SJSA1 (cell line): ENCODE results near the gene RAPGEF4. TPM values are rescaled to one million over a fixed set of nuclear protein-coding genes. Genes with fewer than 3 reads are reported as not detected.

ENCODE experiments used
- DNase-seq, 2 experiments: peaks; one replicate each; pipeline ENCODE4 v3.0.0-alpha.2; 2015 to 2020; ENCODE audit warnings: low spot score in 2 of 2, low read depth in 1 of 2
- H3K27ac ChIP-seq: fragments of 250-450 bp; sonication (Bioruptor Pico); 2 replicates; pipeline ENCODE4 v1.5.1; 2020; ENCODE audit warnings: mild to moderate bottlenecking, moderate library complexity
- H3K27me3 ChIP-seq: fragments of 250-450 bp; sonication (Bioruptor Pico); replicated peaks from 2 replicates; pipeline ENCODE4 v1.5.1; 2020; ENCODE audit warnings: mild to moderate bottlenecking, moderate library complexity
- H3K36me3 ChIP-seq: fragments of 250-450 bp; sonication (Bioruptor Pico); 2 replicates; pipeline ENCODE4 v1.5.1; 2020; ENCODE audit warnings: mild to moderate bottlenecking
- H3K4me1 ChIP-seq: fragments of 250-450 bp; sonication (Bioruptor Pico); replicated peaks from 2 replicates; pipeline ENCODE4 v1.6.1; 2021; ENCODE audit warnings: mild to moderate bottlenecking
- H3K4me3 ChIP-seq: fragments of 250-450 bp; sonication (Bioruptor Pico); 2 replicates; pipeline ENCODE4 v1.5.1; 2020; ENCODE audit warnings: mild to moderate bottlenecking
- H3K9me3 ChIP-seq: fragments of 250-450 bp; sonication (Bioruptor Pico); replicated peaks from 2 replicates; pipeline ENCODE4 v1.5.1; 2020; ENCODE audit warnings: mild to moderate bottlenecking
- total RNA-seq: library from RNA; depleted of rRNA; stranded (reverse); fragments of >200 nt; shearing (Covaris generic); gene quantifications from 2 replicates; pipeline ENCODE4 v1.2.3, GENCODE V29; 2014; rRNA removed

RAPGEF4 gene
- total RNA-seq: 0.13 and 0.47 TPM in 2 replicates

- Histone ChIP-seq H3K27ac (no peak within 1 kb of the TSS), H3K27me3 (peaks cover 54% of the 10 kb centered on the region), H3K4me1 (peaks cover 4% of the 10 kb centered on the region), H3K36me3 (no peaks in the 10 kb centered on the region), H3K9me3 (no peaks in the 10 kb centered on the region), H3K4me3 (no peak within 1 kb of the TSS)
- no peak for DNase-seq
These were observed at the start of gene RAPGEF4 for GRCh38 chr2:172735582-172736423. Gene RAPGEF4 (plus strand): TSS chr2:172735845. CDS start chr2:172735984, 139 bp downstream.

GRCh38 chr2:172693037-172693436 lies 42.6 kb upstream of the RAPGEF4 start:
- H3K4me1 ChIP-seq: peaks cover 26% of the 10 kb centered on the region
- H3K36me3 ChIP-seq: no peaks in the 10 kb centered on the region
- H3K4me3 ChIP-seq: no peak overlapping the region
- peak; percentile 82 to 87 for DNase-seq
- H3K27ac ChIP-seq: no peak overlapping the region
- H3K27me3 ChIP-seq: no peaks in the 10 kb centered on the region
- no peaks in the 10 kb centered on the region for H3K9me3 ChIP-seq

- Histone ChIP-seq H3K4me1 (peaks cover 34% of the 10 kb centered on the region), H3K36me3 (no peaks in the 10 kb centered on the region), H3K27ac (no peak overlapping the region), H3K4me3 (no peak overlapping the region), H3K9me3 (no peaks in the 10 kb centered on the region), H3K27me3 (no peaks in the 10 kb centered on the region)
- no peak for DNase-seq
These were observed 41.9 kb upstream of the RAPGEF4 start for GRCh38 chr2:172693529-172694455.

GRCh38 chr2:172697296-172697695 lies 38.3 kb upstream of the RAPGEF4 start:
- DNase-seq: no peak
- H3K27me3 ChIP-seq: no peaks in the 10 kb centered on the region
- H3K4me1 ChIP-seq: peaks cover 50% of the 10 kb centered on the region
- H3K4me3 ChIP-seq: no peak overlapping the region
- H3K9me3 ChIP-seq: no peaks in the 10 kb centered on the region
- H3K27ac ChIP-seq: peak overlapping the region; percentile 61
- no peaks in the 10 kb centered on the region for H3K36me3 ChIP-seq

- Histone ChIP-seq H3K4me3 (no peak overlapping the region), H3K27me3 (no peaks in the 10 kb centered on the region), H3K36me3 (no peaks in the 10 kb centered on the region), H3K27ac (peak overlapping the region; percentile 61), H3K9me3 (no peaks in the 10 kb centered on the region), H3K4me1 (peaks cover 41% of the 10 kb centered on the region)
- peak; percentile 63 to 93 for DNase-seq
These were observed 37.4 kb upstream of the RAPGEF4 start for GRCh38 chr2:172698041-172698863.

GRCh38 chr2:172701250-172701649 lies 34.4 kb upstream of the RAPGEF4 start:
- no peak overlapping the region for H3K27ac ChIP-seq
- H3K4me3 ChIP-seq: no peak overlapping the region
- H3K9me3 ChIP-seq: no peaks in the 10 kb centered on the region

GRCh38 chr2:172702451-172702850 lies 33.2 kb upstream of the RAPGEF4 start:
- no peak for DNase-seq
- H3K9me3 ChIP-seq: no peaks in the 10 kb centered on the region
- no peaks in the 10 kb centered on the region for H3K27me3 ChIP-seq
- H3K27ac ChIP-seq: no peak overlapping the region
- no peak overlapping the region for H3K4me3 ChIP-seq
- H3K36me3 ChIP-seq: no peaks in the 10 kb centered on the region
- peaks cover 28% of the 10 kb centered on the region for H3K4me1 ChIP-seq

More at GRCh38 chr2:172701250-172701649, 34.4 kb upstream of the RAPGEF4 start:
- Histone ChIP-seq H3K36me3 (no peaks in the 10 kb centered on the region), H3K4me1 (peaks cover 34% of the 10 kb centered on the region), H3K27me3 (no peaks in the 10 kb centered on the region)
- DNase-seq: peak in 1 of 2 experiments; percentile 65

GRCh38 chr2:172704072-172704936 lies 31.3 kb upstream of the RAPGEF4 start:
- Histone ChIP-seq H3K27me3 (no peaks in the 10 kb centered on the region; the same call in 1 of the 2 replicates), H3K4me1 (peaks cover 12% of the 10 kb centered on the region), H3K36me3 (no peaks in the 10 kb centered on the region), H3K4me3 (no peak overlapping the region), H3K9me3 (no peaks in the 10 kb centered on the region), H3K27ac (no peak overlapping the region)
- DNase-seq: peak in 1 of 2 experiments; percentile 34

GRCh38 chr2:172705352-172705751 lies 30.3 kb upstream of the RAPGEF4 start:
- peaks cover 11% of the 10 kb centered on the region for H3K4me1 ChIP-seq
- H3K27ac ChIP-seq: no peak overlapping the region
- DNase-seq: no peak
- no peaks in the 10 kb centered on the region for H3K36me3 ChIP-seq
- no peak overlapping the region for H3K4me3 ChIP-seq
- H3K27me3 ChIP-seq: no peaks in the 10 kb centered on the region; the same call in 1 of the 2 replicates
- no peaks in the 10 kb centered on the region for H3K9me3 ChIP-seq

- H3K27me3 ChIP-seq: no peaks in the 10 kb centered on the region; the same call in 1 of the 2 replicates
- no peaks in the 10 kb centered on the region for H3K9me3 ChIP-seq
- H3K36me3 ChIP-seq: no peaks in the 10 kb centered on the region
- H3K4me3 ChIP-seq: no peak overlapping the region
- no peak overlapping the region for H3K27ac ChIP-seq
- DNase-seq: no peak
- peaks cover 8% of the 10 kb centered on the region; the same call in 1 of the 2 replicates for H3K4me1 ChIP-seq
These were observed 27.4 kb upstream of the RAPGEF4 start for GRCh38 chr2:172708247-172708646.

- peaks cover 8% of the 10 kb centered on the region; the same call in 1 of the 2 replicates for H3K4me1 ChIP-seq
- no peak for DNase-seq
- no peak overlapping the region for H3K27ac ChIP-seq
- H3K27me3 ChIP-seq: no peaks in the 10 kb centered on the region; the same call in 1 of the 2 replicates
- H3K36me3 ChIP-seq: no peaks in the 10 kb centered on the region
- no peaks in the 10 kb centered on the region for H3K9me3 ChIP-seq
- H3K4me3 ChIP-seq: no peak overlapping the region
These were observed 25.9 kb upstream of the RAPGEF4 start for GRCh38 chr2:172709566-172710291.

- peaks cover 8% of the 10 kb centered on the region; the same call in 1 of the 2 replicates for H3K4me1 ChIP-seq
- no peaks in the 10 kb centered on the region; the same call in 1 of the 2 replicates for H3K27me3 ChIP-seq
- no peak overlapping the region for H3K27ac ChIP-seq
- no peak overlapping the region for H3K4me3 ChIP-seq
- peak; percentile 56 to 67 for DNase-seq
- H3K9me3 ChIP-seq: no peaks in the 10 kb centered on the region
- no peaks in the 10 kb centered on the region for H3K36me3 ChIP-seq
These were observed 25.0 kb upstream of the RAPGEF4 start for GRCh38 chr2:172710584-172711047.
